Activated CD4-positive, alpha-beta T cell treated with anti-CD3 and anti-CD28 coated beads, Interleukin-2, Interleukin-4, amounts not matched to agents 100 ng/mL and 50 ng/mL, durations not matched to agents 16 hours and 8 hours (primary cell): ENCODE results near the gene RAB4B.
"Not testable (repeated sequence)": the region's sequence is repeated elsewhere in the genome, so short reads cannot be mapped to it uniquely, and the experiment has no call there.

Experiments used
- DNase-seq: peaks from one replicate; pipeline ENCODE4 v3.0.0-alpha.2; 2020; ENCODE audit warnings: low spot score

The RAB4B gene

GRCh38 chr19:40777937-40778705 lies at the start of gene RAB4B:
TSS of gene RAB4B (plus strand) at chr19:40778247. CDS start at chr19:40778376, 129 bp downstream.
- peak; percentile 100 for DNase-seq

- DNase-seq, result not testable (repeated sequence)
Observed at GRCh38 chr19:40730065-40730464, 48.0 kb upstream of the RAB4B start.

- DNase-seq, result not testable (repeated sequence)
Observed at GRCh38 chr19:40732304-40732703, 45.7 kb upstream of the RAB4B start.

GRCh38 chr19:40733149-40733548 lies 44.9 kb upstream of the RAB4B start:
- DNase-seq, result no peak

- DNase-seq, result no peak
Observed at GRCh38 chr19:40735013-40735771, 42.9 kb upstream of the RAB4B start.

- DNase-seq, result no peak
Observed at GRCh38 chr19:40736661-40737060, 41.4 kb upstream of the RAB4B start.

- no peak for DNase-seq
Observed at GRCh38 chr19:40737102-40737644, 40.9 kb upstream of the RAB4B start.

- no peak for DNase-seq
Observed at GRCh38 chr19:40739030-40739839, 38.8 kb upstream of the RAB4B start.

GRCh38 chr19:40739871-40740703 lies 38.0 kb upstream of the RAB4B start:
- no peak for DNase-seq

GRCh38 chr19:40740747-40741146 lies 37.3 kb upstream of the RAB4B start:
- no peak for DNase-seq

GRCh38 chr19:40741527-40742390 lies 36.3 kb upstream of the RAB4B start:
- DNase-seq, result no peak

GRCh38 chr19:40742477-40742876 lies 35.6 kb upstream of the RAB4B start:
- DNase-seq, result no peak

- no peak for DNase-seq
Observed at GRCh38 chr19:40742886-40743285, 35.2 kb upstream of the RAB4B start.

GRCh38 chr19:40743926-40744325 lies 34.1 kb upstream of the RAB4B start:
- DNase-seq, result no peak

GRCh38 chr19:40744554-40745401 lies 33.3 kb upstream of the RAB4B start:
- DNase-seq, result no peak

GRCh38 chr19:40745402-40745780 lies 32.7 kb upstream of the RAB4B start:
- DNase-seq, result no peak

GRCh38 chr19:40747536-40747935 lies 30.5 kb upstream of the RAB4B start:
- no peak for DNase-seq

GRCh38 chr19:40750058-40750873 lies 27.8 kb upstream of the RAB4B start, which contains the start of gene ACTMAP:
TSS of gene ACTMAP (minus strand) at chr19:40750477. CDS start at chr19:40749803, 674 bp downstream.
- peak; percentile 100 for DNase-seq
